H1 (cell line): ENCODE results near the gene CORO1C.

ENCODE experiments used
- CHD2 ChIP-seq: IDR thresholded peaks from 2 replicates; pipeline ENCODE4 v1.6.1; 2012; ENCODE audit warnings: low read length, improper control_type of control experiment
- JUND ChIP-seq: IDR thresholded peaks from 2 replicates; pipeline ENCODE4 v1.6.1; 2011; ENCODE audit warnings: mild to moderate bottlenecking, improper control_type of control experiment, low read length
- MAX ChIP-seq: IDR thresholded peaks from 2 replicates; pipeline ENCODE4 v1.6.1; 2012; ENCODE audit warnings: inconsistent platforms
- RAD21 ChIP-seq, 2 experiments: IDR thresholded peaks in 1 of 2; conservative IDR thresholded peaks in 1 of 2; 2 replicates each; pipeline ENCODE4 v1.6.1; 2011; ENCODE audit warnings: low read depth in 2 of 2, low read length in 2 of 2, improper control_type of control experiment in 1 of 2, inconsistent platforms in 1 of 2, mild to moderate bottlenecking in 1 of 2, moderate library complexity in 1 of 2
- SIN3A ChIP-seq, 2 experiments: IDR thresholded peaks in 1 of 2; conservative IDR thresholded peaks in 1 of 2; 2 replicates each; pipeline ENCODE4 v1.6.1; 2011 to 2012; ENCODE audit warnings: low read length in 2 of 2, improper control_type of control experiment in 1 of 2, low read depth in 1 of 2, mild to moderate bottlenecking in 1 of 2
- SP1 ChIP-seq: IDR thresholded peaks from 2 replicates; pipeline ENCODE4 v1.6.1; 2011; ENCODE audit warnings: low read depth, low read length
- TAF1 ChIP-seq: IDR thresholded peaks from 2 replicates; pipeline ENCODE4 v1.6.1; 2011; ENCODE audit warnings: mild to moderate bottlenecking, low read depth, low read length
- TCF12 ChIP-seq: IDR thresholded peaks from 2 replicates; pipeline ENCODE4 v1.6.1; 2011; ENCODE audit warnings: low read depth, mild to moderate bottlenecking, low read length
- ZNF274 ChIP-seq: IDR thresholded peaks from 2 replicates; pipeline ENCODE4 v1.7.0; 2012; ENCODE audit warnings: low read length, borderline replicate concordance; ENCODE audit errors: extremely low read depth
- TF ChIP-seq, protein P1 (sequence below), 3 experiments: IDR thresholded peaks; 1 replicate in 2 of 3; 2 replicates in 1 of 3; pipeline versions ENCODE4 v1.5.1 to v1.6.1; 2011; ENCODE audit warnings: low read length in 3 of 3, mild to moderate bottlenecking in 3 of 3, inconsistent platforms in 2 of 3, low read depth in 1 of 3, moderate library complexity in 1 of 3; ENCODE audit not compliant: insufficient read depth in 1 of 3; ENCODE audit errors: control extremely low read depth in 1 of 3

GRCh38 chr12:108693186-108693730, 38.1 kb downstream of the CORO1C start:
- TF ChIP-seq MAX (no peak), TAF1 (no peak), CHD2 (no peak), TCF12 (no peak), RAD21 (IDR thresholded peaks at IDR 0.05 in 1 of 2, conservative IDR thresholded peaks at IDR 0.05 in 1 of 2; ENCODE audit: low read depth in 2 of 2, low read length in 2 of 2) (no peak), SP1 (no peak), ZNF274 (no peak), JUND (no peak), SIN3A (conservative IDR thresholded peaks at IDR 0.05 in 1 of 2, IDR thresholded peaks at IDR 0.05 in 1 of 2; ENCODE audit: low read depth in 1 of 2, low read length in 2 of 2) (no peak)
- TF ChIP-seq, protein P1, sequence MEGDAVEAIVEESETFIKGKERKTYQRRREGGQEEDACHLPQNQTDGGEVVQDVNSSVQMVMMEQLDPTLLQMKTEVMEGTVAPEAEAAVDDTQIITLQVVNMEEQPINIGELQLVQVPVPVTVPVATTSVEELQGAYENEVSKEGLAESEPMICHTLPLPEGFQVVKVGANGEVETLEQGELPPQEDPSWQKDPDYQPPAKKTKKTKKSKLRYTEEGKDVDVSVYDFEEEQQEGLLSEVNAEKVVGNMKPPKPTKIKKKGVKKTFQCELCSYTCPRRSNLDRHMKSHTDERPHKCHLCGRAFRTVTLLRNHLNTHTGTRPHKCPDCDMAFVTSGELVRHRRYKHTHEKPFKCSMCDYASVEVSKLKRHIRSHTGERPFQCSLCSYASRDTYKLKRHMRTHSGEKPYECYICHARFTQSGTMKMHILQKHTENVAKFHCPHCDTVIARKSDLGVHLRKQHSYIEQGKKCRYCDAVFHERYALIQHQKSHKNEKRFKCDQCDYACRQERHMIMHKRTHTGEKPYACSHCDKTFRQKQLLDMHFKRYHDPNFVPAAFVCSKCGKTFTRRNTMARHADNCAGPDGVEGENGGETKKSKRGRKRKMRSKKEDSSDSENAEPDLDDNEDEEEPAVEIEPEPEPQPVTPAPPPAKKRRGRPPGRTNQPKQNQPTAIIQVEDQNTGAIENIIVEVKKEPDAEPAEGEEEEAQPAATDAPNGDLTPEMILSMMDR (IDR thresholded peaks at IDR 0.05; ENCODE audit: control extremely low read depth in 1 of 3, insufficient read depth in 1 of 3, low read depth in 1 of 3, low read length in 3 of 3): no peak
